Measurements from ENCODE around the gene PRKG1. TPM values are rescaled to one million over a fixed set of nuclear protein-coding genes. Genes with fewer than 3 reads are reported as not detected.

Gene PRKG1
- total RNA-seq, 4 donors from 2014 or later = 24.0 to 89.1 (median 45.7) TPM

GRCh38 chr10:51224671-51225161 lies 150.4 kb downstream of the PRKG1 start:
- TF ChIP-seq, protein P1, sequence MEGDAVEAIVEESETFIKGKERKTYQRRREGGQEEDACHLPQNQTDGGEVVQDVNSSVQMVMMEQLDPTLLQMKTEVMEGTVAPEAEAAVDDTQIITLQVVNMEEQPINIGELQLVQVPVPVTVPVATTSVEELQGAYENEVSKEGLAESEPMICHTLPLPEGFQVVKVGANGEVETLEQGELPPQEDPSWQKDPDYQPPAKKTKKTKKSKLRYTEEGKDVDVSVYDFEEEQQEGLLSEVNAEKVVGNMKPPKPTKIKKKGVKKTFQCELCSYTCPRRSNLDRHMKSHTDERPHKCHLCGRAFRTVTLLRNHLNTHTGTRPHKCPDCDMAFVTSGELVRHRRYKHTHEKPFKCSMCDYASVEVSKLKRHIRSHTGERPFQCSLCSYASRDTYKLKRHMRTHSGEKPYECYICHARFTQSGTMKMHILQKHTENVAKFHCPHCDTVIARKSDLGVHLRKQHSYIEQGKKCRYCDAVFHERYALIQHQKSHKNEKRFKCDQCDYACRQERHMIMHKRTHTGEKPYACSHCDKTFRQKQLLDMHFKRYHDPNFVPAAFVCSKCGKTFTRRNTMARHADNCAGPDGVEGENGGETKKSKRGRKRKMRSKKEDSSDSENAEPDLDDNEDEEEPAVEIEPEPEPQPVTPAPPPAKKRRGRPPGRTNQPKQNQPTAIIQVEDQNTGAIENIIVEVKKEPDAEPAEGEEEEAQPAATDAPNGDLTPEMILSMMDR (IDR thresholded peaks at IDR 0.05) = no peak
- no peak for TF ChIP-seq POLR2A (IDR thresholded peaks at IDR 0.05)
- Histone ChIP-seq H3K27me3 (no peaks in the 10 kb centered on the region), H3K4me1 (no peaks in the 10 kb centered on the region), H3K4me3 (no peak overlapping the region), H3K27ac (peak overlapping the region in 2 of 4 donors; percentile 47 to 54), H3K36me3 (no peaks in the 10 kb centered on the region), H3K9me3 (no peaks in the 10 kb centered on the region)
- DNase-seq = no peak

GRCh38 chr10:51227897-51228713 lies 153.8 kb downstream of the PRKG1 start:
- Histone ChIP-seq H3K27me3 (no peaks in the 10 kb centered on the region), H3K27ac (no peak overlapping the region), H3K36me3 (no peaks in the 10 kb centered on the region), H3K4me1 (no peaks in the 10 kb centered on the region), H3K4me3 (no peak overlapping the region), H3K9me3 (no peaks in the 10 kb centered on the region)
- TF ChIP-seq POLR2A (IDR thresholded peaks at IDR 0.05) = no peak
- TF ChIP-seq, protein P1 (IDR thresholded peaks at IDR 0.05) = no peak
- DNase-seq = no peak

DNA sequence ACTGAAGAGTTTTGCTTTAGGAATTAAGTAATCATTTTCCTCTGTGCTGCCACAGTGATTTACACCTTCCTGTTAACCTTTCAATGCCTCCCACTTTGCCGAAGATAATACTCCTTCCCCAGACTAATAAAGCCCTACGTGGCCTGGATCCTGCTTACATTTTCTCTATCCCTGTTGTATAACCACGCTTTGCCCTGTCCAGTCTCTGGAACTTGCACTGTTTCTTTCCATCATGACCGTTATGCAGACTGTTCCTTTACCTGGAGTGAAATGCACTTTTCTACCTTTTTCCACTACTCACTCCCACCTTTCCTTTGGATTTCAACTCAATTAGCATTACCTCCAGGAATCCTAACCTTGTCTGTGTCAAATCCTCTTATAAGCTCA lies 154.4 kb downstream of the PRKG1 start:
- no peaks in the 10 kb centered on the region for H3K4me1 ChIP-seq
- no peak for TF ChIP-seq POLR2A (IDR thresholded peaks at IDR 0.05)
- TF ChIP-seq, protein P1 (IDR thresholded peaks at IDR 0.05) = no peak
- DNase-seq = no peak
- no peak overlapping the region for H3K27ac ChIP-seq
- H3K36me3 ChIP-seq = no peaks in the 10 kb centered on the region
- no peaks in the 10 kb centered on the region for H3K9me3 ChIP-seq
- H3K4me3 ChIP-seq = no peak overlapping the region
- no peaks in the 10 kb centered on the region for H3K27me3 ChIP-seq

- Histone ChIP-seq H3K27ac (no peak overlapping the region), H3K9me3 (no peaks in the 10 kb centered on the region), H3K36me3 (no peaks in the 10 kb centered on the region), H3K27me3 (no peaks in the 10 kb centered on the region), H3K4me3 (no peak overlapping the region), H3K4me1 (no peaks in the 10 kb centered on the region)
- DNase-seq = no peak
- TF ChIP-seq, protein P1 (IDR thresholded peaks at IDR 0.05) = no peak
- no peak for TF ChIP-seq POLR2A (IDR thresholded peaks at IDR 0.05)
Observed at GRCh38 chr10:51230887-51231585, 156.7 kb downstream of the PRKG1 start.

DNA sequence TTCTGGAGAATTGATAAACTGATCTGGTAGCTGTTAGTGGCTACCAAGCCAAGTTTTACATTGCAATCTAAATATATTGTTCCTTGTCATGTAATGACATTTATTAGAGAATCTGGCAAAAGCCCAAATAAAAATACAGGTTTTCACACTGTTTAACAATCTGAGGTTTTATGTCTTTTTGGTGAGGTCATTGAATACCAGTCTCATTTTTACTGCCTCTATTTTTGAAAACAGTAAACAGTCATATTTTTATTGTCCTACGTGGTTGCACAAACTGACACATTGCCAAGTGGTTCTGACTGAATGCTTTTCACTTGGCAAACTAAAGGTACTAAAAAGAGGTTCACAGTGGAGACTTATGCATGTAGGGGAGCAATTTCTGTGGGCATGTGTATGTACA lies 157.5 kb downstream of the PRKG1 start:
- H3K27me3 ChIP-seq = no peaks in the 10 kb centered on the region
- H3K36me3 ChIP-seq = no peaks in the 10 kb centered on the region
- TF ChIP-seq, protein P1 (IDR thresholded peaks at IDR 0.05) = no peak
- TF ChIP-seq POLR2A (IDR thresholded peaks at IDR 0.05) = no peak
- H3K4me3 ChIP-seq = no peak overlapping the region
- H3K4me1 ChIP-seq = no peaks in the 10 kb centered on the region
- no peak overlapping the region for H3K27ac ChIP-seq
- H3K9me3 ChIP-seq = no peaks in the 10 kb centered on the region
- DNase-seq = no peak

All from Peyer's patch (tissue), 4 donors.